SK-N-SH treated with all-trans-retinoic acid at 6 μM for 48 hours (cell line): ENCODE measurements around the gene CNOT10.

Source experiments
- BACH2 ChIP-seq: fragments of 250-450 bp; sonication (Bioruptor Pico); IDR thresholded peaks from 2 replicates; pipeline ENCODE4 v1.9.0; 2021; ENCODE audit warnings: mild to moderate bottlenecking, borderline replicate concordance
- CREB5 ChIP-seq: fragments of 250-450 bp; sonication (Bioruptor Pico); IDR thresholded peaks from 2 replicates; pipeline ENCODE4 v1.5.1; 2020; ENCODE audit warnings: low read depth, mild to moderate bottlenecking, moderate library complexity
- CSRNP3 ChIP-seq: fragments of 250-450 bp; sonication (Bioruptor Pico); IDR thresholded peaks from 2 replicates; pipeline ENCODE4 v1.5.1; 2021; ENCODE audit warnings: mild to moderate bottlenecking, moderate library complexity
- ESRRG ChIP-seq: fragments of 250-450 bp; sonication (Bioruptor Pico); IDR thresholded peaks from 2 replicates; pipeline ENCODE4 v1.6.1; 2021; ENCODE audit warnings: mild to moderate bottlenecking
- RARB ChIP-seq: fragments of 250-450 bp; sonication (Bioruptor Pico); IDR thresholded peaks from 2 replicates; pipeline ENCODE4 v1.8.0; 2021; ENCODE audit warnings: mild to moderate bottlenecking, moderate library complexity
- TCF4 ChIP-seq: fragments of 250-450 bp; sonication (Bioruptor Pico); IDR thresholded peaks from 2 replicates; pipeline ENCODE4 v1.8.0; 2021; ENCODE audit warnings: mild to moderate bottlenecking, moderate library complexity, borderline replicate concordance
- ZFP3 ChIP-seq: fragments of 250-450 bp; sonication (Bioruptor Pico); IDR thresholded peaks from 2 replicates; pipeline ENCODE4 v1.5.0; 2020; ENCODE audit warnings: mild to moderate bottlenecking, moderate library complexity
- ZNF8 ChIP-seq: fragments of 450-650 bp; formaldehyde crosslinking; IDR thresholded peaks from 2 replicates; pipeline ENCODE4 v1.5.0; 2020; ENCODE audit warnings: mild to moderate bottlenecking, moderate library complexity

GRCh38 chr3:32757618-32758374 lies 72.8 kb downstream of the CNOT10 start:
- TF ChIP-seq CSRNP3 (CRISPR knock-in tag) (no peak), ZNF8 (CRISPR knock-in tag) (no peak), ESRRG (CRISPR knock-in tag) (no peak), TCF4 (CRISPR knock-in tag) (no peak), RARB (CRISPR knock-in tag) (no peak), CREB5 (CRISPR knock-in tag) (no peak), BACH2 (CRISPR knock-in tag) (no peak), ZFP3 (CRISPR knock-in tag) (no peak)
